KMS-11 (cell line): ENCODE measurements around the gene MAP4K2.
A peak's percentile ranks its signal among the peaks of the same experiment; 100 is the strongest.

ENCODE experiments used
- H2AFZ ChIP-seq: fragments of 200-600 bp; sonication (generic); 2 replicates; pipeline ENCODE4 v1.6.1; 2016; ENCODE audit warnings: antibody characterized with exemption, mixed run types, low read depth
- H3K27ac ChIP-seq: fragments of 200-600 bp; sonication (generic); 2 replicates; pipeline ENCODE4 v1.6.1; 2016; ENCODE audit warnings: mild to moderate bottlenecking, mixed run types
- H3K27me3 ChIP-seq: fragments of 200-600 bp; sonication (generic); 2 replicates; pipeline ENCODE4 v1.6.1; 2017; ENCODE audit warnings: mild to moderate bottlenecking, low read depth, mixed run types, moderate library complexity; ENCODE audit not compliant: insufficient read depth
- H3K36me3 ChIP-seq: fragments of 200-600 bp; sonication (generic); 2 replicates; pipeline ENCODE4 v1.6.1; 2017; ENCODE audit warnings: mild to moderate bottlenecking, mixed run types; ENCODE audit not compliant: insufficient read depth
- H3K4me1 ChIP-seq: fragments of 200-600 bp; sonication (generic); 2 replicates; pipeline ENCODE4 v1.6.1; 2016; ENCODE audit warnings: mild to moderate bottlenecking, low read depth, mixed run types; ENCODE audit not compliant: poor library complexity, severe bottlenecking
- H3K4me2 ChIP-seq: fragments of 200-600 bp; sonication (generic); 2 replicates; pipeline ENCODE4 v1.7.0; 2016; ENCODE audit warnings: mild to moderate bottlenecking, mixed run types
- H3K4me3 ChIP-seq: fragments of 200-600 bp; sonication (generic); IDR thresholded peaks from 2 replicates; pipeline ENCODE4 v1.6.1; 2017; ENCODE audit warnings: low read depth, low read length, mixed read lengths; ENCODE audit not compliant: insufficient read depth
- H3K79me2 ChIP-seq: fragments of 200-600 bp; sonication (generic); 2 replicates; pipeline ENCODE4 v1.6.1; 2016; ENCODE audit warnings: low read depth, mixed run types; ENCODE audit not compliant: insufficient read depth
- H3K9ac ChIP-seq: fragments of 200-600 bp; sonication (generic); 2 replicates; pipeline ENCODE4 v1.6.1; 2016; ENCODE audit warnings: mild to moderate bottlenecking, mixed run types
- H4K20me1 ChIP-seq: fragments of 200-600 bp; sonication (generic); 2 replicates; pipeline ENCODE4 v1.6.1; 2016; ENCODE audit warnings: mild to moderate bottlenecking, mixed run types; ENCODE audit not compliant: insufficient read depth
- TF ChIP-seq, protein P1 (sequence below): fragments of 200-600 bp; sonication (generic); conservative IDR thresholded peaks from 2 replicates; pipeline ENCODE4 v1.6.1; 2017; ENCODE audit warnings: low read depth, mild to moderate bottlenecking, antibody characterized with exemption, low read length, moderate library complexity, mixed read lengths

Gene MAP4K2

DNA sequence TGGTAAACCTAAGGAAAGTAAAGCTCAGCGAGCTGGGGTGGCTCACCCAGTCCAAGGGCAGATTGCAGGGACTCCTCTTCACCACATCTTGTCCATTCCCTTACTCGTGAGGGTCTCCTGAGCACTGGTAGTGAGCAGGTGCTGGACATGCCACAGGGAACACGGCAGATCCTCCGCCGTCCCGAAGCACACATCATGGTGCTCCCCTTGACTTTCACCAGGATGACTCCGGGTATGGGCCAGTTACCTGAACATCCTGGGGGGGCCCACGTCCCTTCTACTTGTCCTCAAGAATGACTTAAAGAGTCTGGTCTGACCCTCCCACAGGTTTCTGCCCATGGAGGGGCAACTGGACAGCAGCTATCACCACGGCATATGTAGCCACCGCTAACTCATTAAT lies 16.7 kb downstream of the MAP4K2 start:
- Histone ChIP-seq H3K4me1 (no peaks in the 10 kb centered on the region), H3K4me2 (no peak overlapping the region), H3K79me2 (no peaks in the 10 kb centered on the region), H3K27ac (no peak overlapping the region), H3K36me3 (no peaks in the 10 kb centered on the region), H3K27me3 (no peaks in the 10 kb centered on the region), H2AFZ (no peak overlapping the region), H3K9ac (no peak overlapping the region), H3K4me3 (no peak overlapping the region), H4K20me1 (no peaks in the 10 kb centered on the region)
- TF ChIP-seq, protein P1, sequence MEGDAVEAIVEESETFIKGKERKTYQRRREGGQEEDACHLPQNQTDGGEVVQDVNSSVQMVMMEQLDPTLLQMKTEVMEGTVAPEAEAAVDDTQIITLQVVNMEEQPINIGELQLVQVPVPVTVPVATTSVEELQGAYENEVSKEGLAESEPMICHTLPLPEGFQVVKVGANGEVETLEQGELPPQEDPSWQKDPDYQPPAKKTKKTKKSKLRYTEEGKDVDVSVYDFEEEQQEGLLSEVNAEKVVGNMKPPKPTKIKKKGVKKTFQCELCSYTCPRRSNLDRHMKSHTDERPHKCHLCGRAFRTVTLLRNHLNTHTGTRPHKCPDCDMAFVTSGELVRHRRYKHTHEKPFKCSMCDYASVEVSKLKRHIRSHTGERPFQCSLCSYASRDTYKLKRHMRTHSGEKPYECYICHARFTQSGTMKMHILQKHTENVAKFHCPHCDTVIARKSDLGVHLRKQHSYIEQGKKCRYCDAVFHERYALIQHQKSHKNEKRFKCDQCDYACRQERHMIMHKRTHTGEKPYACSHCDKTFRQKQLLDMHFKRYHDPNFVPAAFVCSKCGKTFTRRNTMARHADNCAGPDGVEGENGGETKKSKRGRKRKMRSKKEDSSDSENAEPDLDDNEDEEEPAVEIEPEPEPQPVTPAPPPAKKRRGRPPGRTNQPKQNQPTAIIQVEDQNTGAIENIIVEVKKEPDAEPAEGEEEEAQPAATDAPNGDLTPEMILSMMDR: no peak

DNA sequence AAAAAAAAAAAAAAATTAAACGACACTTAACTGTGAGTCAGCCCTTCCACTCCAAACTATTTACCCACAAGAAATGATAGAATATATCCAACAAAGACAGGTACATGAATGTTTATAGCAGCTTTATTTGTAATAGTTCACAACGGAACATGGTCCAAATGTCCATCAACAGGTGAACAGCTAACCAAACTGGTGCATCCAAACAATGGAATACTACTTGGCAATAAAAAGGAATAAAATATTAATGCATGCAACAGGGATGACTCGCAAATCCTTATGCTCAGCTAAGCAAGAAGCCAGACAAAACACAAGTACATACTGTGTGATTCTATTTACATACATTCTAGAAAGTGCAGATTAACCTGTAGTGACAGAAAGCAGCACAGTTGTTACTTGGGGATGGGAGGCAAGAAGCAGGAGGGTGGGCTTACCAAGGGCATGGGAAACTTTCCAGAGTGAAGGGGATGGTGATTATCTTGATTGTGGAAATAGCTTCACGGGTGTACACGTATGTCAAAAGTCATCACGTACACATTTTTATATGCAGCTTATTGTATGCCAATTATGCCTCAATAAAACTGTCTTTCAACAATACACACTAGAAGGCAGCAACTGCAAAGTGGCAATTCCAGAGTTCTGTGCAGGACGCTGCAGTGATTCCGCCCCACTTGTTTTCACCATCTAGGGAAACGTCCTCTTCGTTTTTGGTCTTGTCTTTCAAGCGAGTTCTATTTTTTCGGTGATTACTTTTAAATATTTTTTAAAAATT lies 18.0 kb downstream of the MAP4K2 start:
- no peaks in the 10 kb centered on the region for H3K27me3 ChIP-seq

DNA sequence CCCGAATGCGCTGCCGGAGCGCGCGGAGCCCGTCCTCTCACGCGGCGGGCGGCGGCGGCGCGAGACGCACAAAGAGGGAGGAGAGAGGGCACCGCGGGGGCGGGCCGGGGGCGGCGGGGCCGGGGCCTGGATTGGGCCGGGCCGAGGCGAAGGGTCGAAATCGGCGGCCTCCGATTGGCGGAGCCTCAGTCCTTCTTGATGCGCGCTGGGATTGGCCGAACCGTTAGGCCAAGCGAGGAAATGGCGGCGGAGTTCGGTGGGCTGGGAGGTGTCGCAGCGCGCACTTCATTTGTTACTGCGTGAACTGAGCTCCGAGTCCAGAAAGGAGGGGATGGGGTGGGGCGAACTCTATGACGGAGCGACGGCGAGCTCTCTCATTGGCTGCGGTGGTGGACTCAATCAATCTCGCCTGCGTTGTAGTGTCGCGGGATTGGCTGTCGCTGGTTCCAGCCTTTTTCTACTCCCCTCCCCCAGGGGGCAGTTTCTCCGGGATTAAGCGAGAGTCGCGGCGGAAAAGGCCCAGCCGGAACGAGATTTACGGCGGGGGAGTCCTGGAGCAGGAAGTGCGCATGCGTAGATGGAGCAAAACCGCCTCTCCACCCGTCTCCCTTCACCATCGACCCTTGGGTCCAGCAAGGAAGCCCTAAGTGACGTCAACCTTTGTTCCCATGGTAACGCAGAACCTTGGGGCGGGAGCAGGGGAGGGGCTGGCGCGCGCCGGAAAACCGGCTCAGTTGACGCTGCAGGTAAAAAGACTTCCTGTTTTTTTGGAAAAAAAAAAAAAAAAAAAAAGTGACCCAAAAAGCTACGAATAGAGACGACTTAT lies 24.3 kb downstream of the MAP4K2 start, which contains the start of gene SF1:
Gene SF1 (minus strand): TSS at position 70 of the 826 bp plus-strand sequence. CDS start 150 bp downstream, outside the sequence.
- peak within 1 kb of the TSS; percentile 68 for H2AFZ ChIP-seq
- peaks cover 23% of the 10 kb centered on the region; the same call in 1 of the 2 replicates for H3K36me3 ChIP-seq
- TF ChIP-seq, protein P1: no peak
- H3K27ac ChIP-seq: peak within 1 kb of the TSS; percentile 94
- H4K20me1 ChIP-seq: peaks cover 37% of the 10 kb centered on the region
- peaks cover 39% of the 10 kb centered on the region for H3K79me2 ChIP-seq
- peak within 1 kb of the TSS; percentile 87 for H3K4me2 ChIP-seq
- H3K27me3 ChIP-seq: no peaks in the 10 kb centered on the region; the same call in 1 of the 2 replicates
- peaks cover 42% of the 10 kb centered on the region for H3K4me1 ChIP-seq
- peak within 1 kb of the TSS; percentile 88 for H3K9ac ChIP-seq
- peak within 1 kb of the TSS; percentile 46 for H3K4me3 ChIP-seq

More for the DNA sequence above, 18.0 kb downstream of the MAP4K2 start:
- no peak overlapping the region for H3K27ac ChIP-seq
- no peak overlapping the region for H3K4me3 ChIP-seq
- H4K20me1 ChIP-seq: no peaks in the 10 kb centered on the region
- no peak overlapping the region for H3K9ac ChIP-seq
- H3K4me2 ChIP-seq: no peak overlapping the region
- H3K4me1 ChIP-seq: peaks cover 3% of the 10 kb centered on the region
- H3K79me2 ChIP-seq: no peaks in the 10 kb centered on the region
- H3K36me3 ChIP-seq: no peaks in the 10 kb centered on the region
- TF ChIP-seq, protein P1: no peak
- H2AFZ ChIP-seq: no peak overlapping the region

DNA sequence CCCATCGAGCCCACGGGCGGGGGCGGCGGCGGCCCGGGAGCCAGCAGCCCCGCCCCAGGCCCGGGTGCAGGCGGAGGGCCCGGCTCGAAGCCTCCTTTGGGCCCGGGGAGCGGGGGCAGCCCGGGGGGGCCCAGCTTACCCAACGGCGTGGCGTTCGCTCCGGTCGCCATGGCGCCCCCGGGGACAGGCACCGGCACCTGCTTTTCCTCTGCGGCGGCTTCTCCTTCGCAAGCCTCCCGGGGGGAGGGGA lies 24.9 kb downstream of the MAP4K2 start:
- Histone ChIP-seq H4K20me1 (peaks cover 42% of the 10 kb centered on the region), H3K36me3 (peaks cover 24% of the 10 kb centered on the region; the same call in 1 of the 2 replicates), H3K79me2 (peaks cover 44% of the 10 kb centered on the region), H2AFZ (no peak overlapping the region), H3K4me2 (no peak overlapping the region), H3K4me1 (peaks cover 47% of the 10 kb centered on the region), H3K9ac (peak overlapping the region; percentile 88), H3K27ac (peak overlapping the region; percentile 94), H3K4me3 (no peak overlapping the region), H3K27me3 (no peaks in the 10 kb centered on the region; the same call in 1 of the 2 replicates)
- TF ChIP-seq, protein P1: no peak
